HG03196 (cell line): ENCODE measurements around the gene PTTG1.

Experiments
- ATAC-seq: cut with Tn5 transposase; IDR thresholded peaks from one replicate; pipeline ENCODE4 v1.9.1; 2021; ENCODE audit not compliant: unreplicated experiment

The PTTG1 gene

DNA sequence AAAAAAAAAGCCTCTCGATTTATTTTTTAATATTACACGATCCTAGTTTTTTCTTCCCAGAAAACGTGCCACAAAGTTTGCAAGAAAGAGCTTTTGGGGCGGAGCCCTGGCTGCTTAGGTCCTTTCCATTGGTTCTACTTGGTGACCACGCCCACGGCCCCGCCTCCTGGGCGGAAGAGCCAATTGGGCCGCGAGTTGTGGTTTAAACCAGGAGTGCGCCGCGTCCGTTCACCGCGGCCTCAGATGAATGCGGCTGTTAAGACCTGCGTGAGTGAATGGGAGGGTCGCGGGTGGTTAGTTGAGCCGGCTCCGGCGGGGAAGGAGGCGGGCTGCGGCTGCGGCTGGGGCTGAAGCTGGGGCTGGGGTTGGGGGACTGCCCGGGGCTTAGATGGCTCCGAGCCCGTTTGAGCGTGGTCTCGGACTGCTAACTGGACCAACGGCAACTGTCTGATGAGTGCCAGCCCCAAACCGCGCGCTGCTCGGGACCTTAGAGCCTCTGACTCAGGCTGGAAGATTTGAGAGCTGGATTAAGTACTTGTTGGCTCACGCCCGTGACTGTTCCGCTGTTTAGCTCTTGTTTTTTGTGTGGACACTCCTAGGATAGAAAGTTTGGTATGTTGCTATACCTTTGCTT lies at the start of gene PTTG1:
Gene PTTG1 (plus strand): TSS at position 231 of the 634 bp plus-strand sequence. CDS start 458 bp downstream, outside the sequence.
- ATAC-seq = peak; percentile 65

DNA sequence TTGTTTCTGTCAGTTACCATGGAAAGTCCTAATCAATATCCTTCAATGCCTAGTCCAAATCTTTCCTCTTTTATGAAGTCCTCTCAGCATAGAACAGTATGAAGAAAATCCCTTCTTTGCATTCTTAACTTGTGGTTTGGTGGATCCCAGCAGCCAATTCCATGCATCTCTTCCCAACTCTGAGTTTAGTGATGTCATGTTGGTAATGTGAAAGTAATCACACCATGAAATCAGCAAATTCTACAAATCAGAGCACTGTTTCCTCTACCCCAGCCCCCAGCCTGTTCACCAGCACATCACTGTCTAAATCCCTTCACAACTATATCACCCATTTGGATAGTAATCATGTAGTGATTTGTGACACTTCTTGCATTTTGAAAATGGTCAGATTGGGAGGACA lies 46.5 kb upstream of the PTTG1 start:
- no peak for ATAC-seq

DNA sequence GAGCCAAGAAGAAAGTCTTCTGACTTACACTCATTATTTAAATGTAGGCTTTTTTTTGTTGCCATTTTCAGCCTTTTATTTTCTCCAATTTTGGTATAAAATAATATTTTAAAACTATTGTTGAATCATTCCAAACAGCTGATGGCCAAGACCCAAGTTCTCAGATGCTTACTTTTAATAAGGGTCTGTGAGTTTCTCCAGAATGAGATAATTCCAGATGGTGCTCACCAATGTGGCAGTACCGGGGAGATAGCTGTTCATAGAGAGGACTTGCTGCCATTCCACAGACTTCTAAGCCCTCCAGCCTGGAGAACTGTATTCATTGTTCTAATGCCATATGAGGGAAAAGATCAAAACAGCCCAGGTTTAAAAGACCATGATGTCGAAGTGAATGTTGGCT lies 46.0 kb upstream of the PTTG1 start:
- ATAC-seq = no peak

GRCh38 chr5:160376416-160376815 lies 45.2 kb upstream of the PTTG1 start:
- ATAC-seq = no peak

GRCh38 chr5:160377651-160378050 lies 44.0 kb upstream of the PTTG1 start:
- ATAC-seq = no peak

DNA sequence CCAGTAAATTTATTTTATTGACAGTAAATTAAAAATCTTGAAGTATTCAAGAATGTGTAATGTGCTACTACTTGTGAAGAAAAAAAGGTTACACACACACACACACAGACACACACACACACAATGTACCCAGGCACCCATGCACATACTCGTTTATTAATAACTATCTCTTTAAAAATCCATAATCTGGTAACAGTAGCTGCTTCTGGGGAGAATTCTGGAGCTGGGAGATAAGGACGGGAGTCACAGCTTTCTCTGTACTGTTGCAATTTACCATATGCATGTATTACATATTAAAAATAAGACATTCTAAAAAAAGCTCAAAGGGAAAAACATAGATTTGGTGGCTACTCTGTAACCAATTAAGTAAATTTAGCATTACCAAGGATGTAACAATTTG lies 43.3 kb upstream of the PTTG1 start:
- no peak for ATAC-seq

DNA sequence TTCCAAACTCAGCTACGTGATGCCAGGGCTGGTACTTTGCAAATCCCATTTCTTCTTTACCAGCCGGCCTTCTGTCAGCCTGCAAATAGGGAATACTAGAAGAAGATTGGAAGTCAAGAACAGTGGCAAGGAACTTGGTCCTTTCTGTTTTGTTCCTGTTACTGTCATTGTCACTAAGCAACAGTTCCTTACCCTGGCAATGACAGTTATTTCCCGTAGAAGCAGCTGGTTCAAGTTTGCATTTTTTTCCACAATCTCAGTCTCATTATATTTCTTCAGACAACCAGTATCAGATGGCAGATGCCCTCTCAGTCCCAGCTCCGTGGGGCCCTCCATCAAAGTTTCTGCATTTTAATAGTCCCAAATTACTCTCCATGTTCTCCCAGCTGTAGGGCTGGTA lies 42.1 kb upstream of the PTTG1 start:
- no peak for ATAC-seq

DNA sequence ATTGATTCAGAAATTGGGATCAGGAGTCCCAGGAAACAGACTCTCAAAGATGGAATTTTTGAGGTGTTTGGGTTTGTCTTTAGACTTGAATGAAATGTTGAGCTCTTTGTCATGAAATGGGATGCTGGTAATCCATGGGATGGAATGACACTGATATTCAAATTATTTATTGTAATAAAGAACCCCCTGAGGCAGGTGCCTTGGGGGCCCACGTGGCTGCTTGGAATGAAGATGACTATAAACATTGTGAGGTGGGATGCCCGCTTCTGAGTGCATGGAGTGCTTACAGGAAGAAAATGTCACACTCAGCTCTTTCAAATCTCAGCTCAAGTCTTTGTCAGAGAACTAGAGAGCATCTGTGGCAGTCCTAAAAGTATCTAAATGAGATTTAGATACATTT lies 41.6 kb upstream of the PTTG1 start:
- no peak for ATAC-seq

DNA sequence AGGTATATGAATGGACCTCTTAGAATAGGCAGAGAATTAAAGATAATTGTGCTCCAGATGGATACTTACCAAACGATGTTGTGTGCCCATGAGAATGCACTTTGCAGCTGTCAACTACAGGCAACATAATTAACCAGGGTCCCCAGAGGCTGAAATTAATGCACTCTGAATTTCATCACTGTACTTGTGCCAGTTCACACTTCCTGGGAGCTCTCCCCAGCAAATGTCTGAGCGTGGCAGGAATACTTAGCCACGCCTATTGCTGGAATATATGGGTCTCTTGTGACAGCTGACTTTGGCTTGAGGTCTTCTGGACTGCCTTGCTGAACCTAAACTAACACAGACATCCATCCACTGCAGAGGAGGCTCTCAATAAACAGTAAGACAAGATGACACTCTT lies 39.3 kb upstream of the PTTG1 start:
- no peak for ATAC-seq

GRCh38 chr5:160384681-160385080 lies 37.0 kb upstream of the PTTG1 start:
- no peak for ATAC-seq

- ATAC-seq = no peak
These were observed 36.2 kb upstream of the PTTG1 start for GRCh38 chr5:160385496-160385895.

- ATAC-seq = no peak
These were observed 34.2 kb upstream of the PTTG1 start for GRCh38 chr5:160387445-160387844.

- no peak for ATAC-seq
These were observed 30.6 kb upstream of the PTTG1 start for GRCh38 chr5:160390787-160391696.

- ATAC-seq = no peak
These were observed 26.5 kb upstream of the PTTG1 start for GRCh38 chr5:160395111-160395510.

GRCh38 chr5:160397492-160397891 lies 24.2 kb upstream of the PTTG1 start:
- no peak for ATAC-seq

DNA sequence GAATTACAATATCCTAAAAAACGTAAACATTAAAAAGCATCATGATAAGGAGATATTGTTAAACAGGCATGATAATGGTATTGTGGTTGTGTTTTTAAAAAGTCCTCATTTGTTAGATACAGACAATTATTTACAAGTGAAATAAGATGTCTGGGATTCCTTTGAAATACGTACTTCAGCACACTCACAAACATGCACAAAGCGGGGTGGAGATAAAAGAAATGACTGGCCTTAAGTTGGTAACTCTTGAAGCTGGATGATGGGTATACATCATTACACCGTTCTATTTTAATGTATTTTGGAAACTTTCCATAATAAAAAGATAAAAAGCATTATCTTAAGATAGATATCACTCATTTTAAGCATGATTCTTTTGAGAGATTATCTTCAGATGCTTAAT lies 22.8 kb upstream of the PTTG1 start:
- ATAC-seq = no peak

DNA sequence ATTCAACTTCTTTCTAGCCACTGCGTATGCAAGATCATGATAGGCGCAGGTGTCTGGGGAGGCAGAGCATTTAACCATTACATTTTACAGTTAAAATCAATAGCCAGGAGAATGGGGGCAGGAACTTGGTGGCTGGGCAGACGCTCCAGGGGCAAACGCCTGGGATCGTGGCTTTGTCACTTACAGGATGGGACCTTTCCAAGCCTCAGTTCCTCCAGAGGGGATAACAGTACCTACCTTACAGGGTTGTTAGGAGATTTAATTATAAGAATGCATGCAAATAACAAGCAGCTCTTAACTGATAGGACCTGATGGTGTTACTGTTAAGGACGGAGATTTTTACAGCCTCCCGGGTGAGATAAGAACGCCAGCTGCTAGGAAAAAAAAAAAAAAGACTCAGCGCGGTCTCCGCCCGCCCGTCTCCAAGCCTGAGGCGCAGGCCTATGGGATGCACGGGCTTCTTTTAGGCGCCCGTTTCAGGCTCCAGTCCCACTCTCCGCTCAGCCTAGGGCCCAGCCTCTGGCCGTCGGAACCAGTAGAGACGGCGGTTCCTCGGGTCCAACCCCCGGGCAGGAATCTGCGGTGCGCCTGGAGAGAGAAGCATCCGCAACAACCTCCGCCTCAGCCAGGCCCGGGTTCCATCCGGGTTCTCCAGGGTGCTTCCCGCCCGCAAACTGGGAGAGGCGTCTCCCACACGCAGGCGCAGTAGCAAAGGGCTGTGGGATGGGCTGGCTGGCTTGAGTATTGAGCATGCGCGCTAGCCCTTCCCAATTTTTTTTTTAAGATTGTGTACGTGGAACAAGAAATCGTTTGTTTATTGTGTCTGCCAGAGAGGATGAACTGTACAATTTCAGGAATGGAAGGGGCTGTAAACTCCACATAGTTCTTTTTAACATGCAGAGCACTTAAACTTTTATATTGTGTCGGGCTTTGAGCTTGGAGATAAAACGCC lies 22.0 kb upstream of the PTTG1 start, which contains the start of gene FAM200C:
Gene FAM200C (minus strand): TSS at position 653 of the 952 bp plus-strand sequence. CDS start 4,564 bp downstream, outside the sequence.
- ATAC-seq = peak; percentile 81

DNA sequence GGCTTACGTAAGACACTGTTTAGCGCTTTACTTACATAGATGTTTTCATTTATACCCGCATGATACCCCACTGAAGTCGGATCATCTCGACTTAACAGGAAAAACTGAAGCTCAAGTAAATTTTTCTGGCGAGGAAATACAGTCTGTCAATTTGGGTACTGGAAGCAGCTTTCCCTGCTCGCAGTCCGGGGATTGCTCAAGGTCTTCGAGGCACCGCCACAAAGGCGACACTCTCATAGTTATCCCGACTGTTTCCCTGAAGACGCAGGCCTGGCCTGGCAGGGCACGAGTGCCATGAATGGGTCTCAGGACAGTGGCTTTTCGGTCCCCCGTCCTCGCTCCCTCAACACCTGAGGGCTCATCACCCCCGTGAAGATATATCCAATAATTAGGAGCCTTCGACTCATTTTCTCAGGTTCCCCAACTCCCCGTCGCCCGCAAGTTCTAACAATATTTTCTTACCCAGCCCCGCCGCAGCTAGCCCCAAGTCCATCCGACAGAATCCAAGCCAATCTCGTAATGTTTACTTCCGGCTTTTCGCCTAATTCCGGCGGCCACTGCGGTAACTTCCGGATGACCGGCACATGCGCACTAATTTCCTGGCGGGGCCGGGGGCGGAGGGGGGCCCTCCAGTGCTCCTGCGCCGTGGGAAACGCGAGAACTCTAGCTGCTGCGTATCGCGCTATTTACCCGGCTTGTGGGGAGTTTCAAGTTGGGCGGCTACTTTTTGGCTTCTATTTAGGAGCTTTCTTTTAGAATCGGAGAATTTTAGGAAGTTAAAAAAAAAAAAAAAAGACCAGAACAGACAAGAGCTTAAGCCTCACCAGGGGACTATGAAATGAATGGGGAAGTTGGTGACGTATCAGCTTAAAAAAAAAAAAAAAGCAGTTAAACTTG lies 2.8 kb upstream of the PTTG1 start, which contains the start of gene SLU7:
Gene SLU7 (minus strand): TSS at position 521 of the 897 bp plus-strand sequence. CDS start 3,787 bp downstream, outside the sequence.
- peak; percentile 76 for ATAC-seq

DNA sequence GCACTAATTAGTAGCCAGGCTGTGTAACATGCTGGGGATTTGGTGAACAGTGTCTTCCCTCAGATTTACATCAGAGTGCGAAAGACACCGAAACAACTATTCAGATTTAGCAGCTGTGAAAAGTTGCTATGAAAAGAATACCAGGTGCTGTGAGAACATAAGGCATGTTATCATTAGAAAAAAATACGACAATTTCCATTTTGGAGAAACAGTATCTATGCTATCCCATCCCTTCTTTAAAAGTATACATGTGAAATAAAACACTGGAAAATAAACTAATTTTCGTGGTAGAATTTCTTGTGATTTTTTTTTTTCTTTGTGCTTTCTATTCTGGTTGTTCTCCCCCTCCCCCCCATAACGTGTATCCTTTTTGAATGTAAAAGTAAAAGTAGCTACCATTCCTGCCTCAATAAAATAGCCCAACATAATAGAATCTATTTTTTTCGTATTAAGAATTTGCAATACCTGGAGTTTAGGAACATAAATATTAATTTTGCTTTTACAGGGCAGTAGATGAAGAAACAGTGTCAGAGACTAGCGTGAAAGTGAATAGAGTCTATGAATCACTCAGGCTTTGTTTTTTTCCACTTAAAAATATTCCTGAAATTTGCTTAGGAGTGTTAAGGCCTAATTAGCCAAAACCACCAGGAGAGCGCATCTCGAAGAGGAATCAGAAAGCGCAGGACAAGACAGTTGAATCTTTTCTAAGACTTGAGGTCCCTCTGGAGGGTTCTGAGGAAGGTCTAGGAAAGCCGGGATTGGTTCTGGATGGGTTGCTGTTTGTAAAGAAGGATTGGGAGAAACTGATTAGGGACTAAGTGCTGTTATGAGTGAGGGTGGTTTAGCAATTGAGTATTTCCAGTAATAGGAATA lies 2.0 kb upstream of the PTTG1 start:
- ATAC-seq = no peak
